Stimulated activated CD8-positive, alpha-beta memory T cell treated with anti-CD3 and anti-CD28 coated beads, Interleukin-12 subunit alpha, Interleukin-12 subunit beta, amount 100 ng/mL, for 1 hour (primary cell): Measurements from ENCODE around the gene BPIFB2.
"Not testable (repeated sequence)": the region's sequence is repeated elsewhere in the genome, so short reads cannot be mapped to it uniquely, and the experiment has no call there.

Source experiments
- DNase-seq: peaks from one replicate; pipeline ENCODE4 v3.0.0-alpha.2; 2020; ENCODE audit warnings: low read depth

Gene BPIFB2

DNA sequence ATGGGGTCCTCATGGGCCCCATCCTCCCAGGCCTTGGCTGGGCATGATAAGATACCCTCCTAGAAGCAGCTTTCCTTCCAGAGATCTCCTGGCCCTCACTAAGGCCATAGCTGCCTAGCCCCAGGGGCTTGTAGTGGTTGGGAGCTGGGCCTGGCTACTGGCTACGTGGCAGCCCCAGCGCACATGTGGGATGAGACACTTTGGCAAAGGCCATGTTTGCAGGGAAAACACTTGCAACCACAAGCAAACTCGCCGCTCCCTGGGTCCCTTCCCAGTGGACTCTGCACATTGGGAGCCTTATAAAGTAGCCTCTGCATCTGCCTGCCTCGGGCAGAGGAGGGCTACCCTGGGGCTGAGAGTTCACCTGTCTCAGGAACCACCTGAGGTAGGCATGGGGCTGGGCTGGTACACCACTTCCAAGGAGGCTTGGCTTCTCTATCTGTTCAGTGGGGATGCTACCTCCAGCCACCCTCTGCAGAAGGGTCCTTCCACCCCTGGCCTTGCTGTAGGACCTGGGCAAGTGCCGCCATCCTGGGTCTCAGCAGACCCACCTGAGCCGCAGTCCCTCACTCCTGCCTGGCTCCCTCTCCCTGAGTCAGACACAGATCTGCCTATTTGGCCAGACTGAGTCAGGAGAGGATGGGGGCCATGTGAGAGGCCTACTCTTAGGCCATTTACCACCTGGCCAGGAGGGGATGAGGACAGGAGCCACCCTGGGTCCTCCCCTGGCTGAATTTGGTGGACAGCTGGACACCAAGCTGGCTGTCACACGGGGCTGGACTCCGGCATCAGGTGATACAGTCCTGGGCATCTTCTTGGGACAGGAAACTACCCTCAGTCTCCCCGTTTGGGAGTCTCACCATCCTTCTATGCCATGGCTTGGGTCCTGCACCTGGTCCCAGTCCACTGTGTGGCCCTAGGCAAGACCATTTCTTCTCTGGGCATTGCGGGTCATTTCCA lies at the start of gene BPIFB2:
Gene BPIFB2, plus strand, starts transcription at position 329 of the 960 bp plus-strand sequence. CDS start 871 bp downstream, outside the sequence.
- no peak for DNase-seq

- DNase-seq: no peak
These were observed 48.9 kb upstream of the BPIFB2 start for GRCh38 chr20:32958574-32958973.

DNA sequence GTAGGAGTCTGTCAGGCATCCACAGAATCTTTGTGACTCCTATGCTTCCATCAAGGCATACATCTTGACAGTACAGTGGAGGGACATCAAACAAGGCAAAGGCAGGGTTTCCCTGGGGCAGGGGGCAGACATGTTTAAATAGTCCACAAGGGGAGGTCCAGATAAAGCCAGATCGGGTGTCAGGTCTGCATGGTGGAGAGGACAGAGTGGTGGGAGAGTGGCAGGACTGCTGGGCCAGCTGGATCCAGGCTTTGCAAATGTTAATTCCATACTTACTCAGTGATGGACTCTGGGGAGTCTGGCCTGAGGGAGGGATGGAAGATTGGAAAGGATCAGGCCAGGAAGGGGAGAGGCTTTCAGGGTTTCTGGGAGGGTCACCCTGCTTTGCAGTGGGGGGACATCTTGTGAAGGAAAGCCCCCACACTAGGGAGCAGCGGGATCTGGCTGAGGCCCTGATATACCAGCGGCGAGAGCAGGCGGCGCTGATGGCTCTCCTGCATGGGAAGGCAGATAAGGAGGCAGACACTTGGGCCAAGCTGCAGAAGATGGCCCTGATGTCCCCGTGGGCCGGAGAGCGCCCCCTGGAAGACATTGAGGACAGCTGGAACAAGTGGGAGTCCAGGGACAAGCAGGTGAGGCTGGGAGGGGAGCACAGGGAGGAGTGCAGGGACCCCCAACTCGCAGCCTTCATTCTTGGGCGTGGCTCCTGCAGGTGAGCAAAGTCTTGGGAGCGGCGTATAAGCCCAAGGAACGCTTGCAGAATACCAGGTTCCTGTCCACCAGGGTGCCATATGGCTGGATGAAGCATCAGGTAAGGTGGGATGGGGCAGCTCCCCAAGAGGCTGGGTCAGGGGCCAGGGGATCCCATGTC lies 47.9 kb upstream of the BPIFB2 start:
- DNase-seq: no peak

GRCh38 chr20:32960222-32960518 lies 47.3 kb upstream of the BPIFB2 start:
- no peak for DNase-seq

- no peak for DNase-seq
These were observed 46.4 kb upstream of the BPIFB2 start for GRCh38 chr20:32960849-32961731.

DNA sequence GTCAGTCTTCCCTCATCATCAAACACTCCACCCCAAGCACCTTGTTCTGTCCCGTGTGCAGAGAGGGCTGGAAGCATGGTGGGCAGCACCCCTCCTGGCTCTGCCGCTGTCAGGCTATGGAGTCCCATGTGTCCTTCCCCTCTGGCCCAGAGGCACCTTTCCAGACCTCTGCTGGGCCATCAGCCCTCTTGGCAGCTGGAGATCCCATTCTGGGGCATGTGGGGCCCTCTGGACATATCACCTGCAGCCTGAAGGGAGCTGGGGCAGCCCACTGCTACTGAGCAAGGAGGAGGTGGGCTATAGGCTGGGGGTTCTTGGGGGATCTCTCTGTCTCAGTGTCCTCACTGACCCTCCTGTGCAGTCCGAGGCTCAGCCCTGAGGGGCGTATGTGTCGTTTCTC lies 45.5 kb upstream of the BPIFB2 start:
- no peak for DNase-seq

DNA sequence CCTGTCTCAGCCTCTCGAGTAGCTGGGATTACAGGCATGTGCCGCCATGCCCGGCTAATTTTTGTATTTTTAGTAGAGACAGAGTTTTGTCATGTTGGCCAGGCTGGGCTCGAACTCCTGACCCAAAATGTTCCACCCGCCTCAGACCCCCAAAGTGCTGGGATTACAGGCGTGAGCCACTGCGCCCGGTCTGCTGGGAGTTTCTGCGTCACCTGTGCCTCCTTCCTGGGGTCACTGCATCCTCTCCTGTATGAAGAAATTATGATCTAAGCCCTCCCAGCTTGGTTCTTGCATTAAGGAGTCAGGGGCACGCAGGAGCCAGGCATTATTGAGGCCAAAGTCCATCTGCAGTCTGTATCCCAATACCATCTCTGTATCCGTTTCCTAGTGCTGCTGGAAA lies 44.9 kb upstream of the BPIFB2 start:
- not testable (repeated sequence) for DNase-seq

- DNase-seq: no peak
These were observed 44.3 kb upstream of the BPIFB2 start for GRCh38 chr20:32963176-32963575.

GRCh38 chr20:32964575-32964974 lies 42.9 kb upstream of the BPIFB2 start:
- no peak for DNase-seq

DNA sequence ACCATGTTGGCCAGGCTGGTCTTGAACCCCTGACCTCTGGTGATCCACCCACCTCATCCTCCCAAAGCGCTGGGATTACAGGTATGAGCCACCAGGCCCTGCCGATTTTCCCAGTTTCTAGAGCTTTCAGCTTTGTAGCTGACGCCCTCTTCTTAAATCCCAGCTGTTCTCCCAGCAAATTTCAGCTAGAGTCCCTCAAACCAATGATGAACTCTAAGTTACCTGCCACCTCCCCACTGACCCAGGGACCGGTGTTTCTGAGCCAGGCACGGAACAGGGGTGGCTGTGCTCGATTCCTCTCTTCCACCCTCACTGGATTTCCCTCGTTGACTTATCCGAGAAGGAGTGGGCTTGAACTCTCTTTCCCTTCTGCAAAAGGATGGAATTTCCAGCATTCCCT lies 42.4 kb upstream of the BPIFB2 start:
- DNase-seq: no peak

DNA sequence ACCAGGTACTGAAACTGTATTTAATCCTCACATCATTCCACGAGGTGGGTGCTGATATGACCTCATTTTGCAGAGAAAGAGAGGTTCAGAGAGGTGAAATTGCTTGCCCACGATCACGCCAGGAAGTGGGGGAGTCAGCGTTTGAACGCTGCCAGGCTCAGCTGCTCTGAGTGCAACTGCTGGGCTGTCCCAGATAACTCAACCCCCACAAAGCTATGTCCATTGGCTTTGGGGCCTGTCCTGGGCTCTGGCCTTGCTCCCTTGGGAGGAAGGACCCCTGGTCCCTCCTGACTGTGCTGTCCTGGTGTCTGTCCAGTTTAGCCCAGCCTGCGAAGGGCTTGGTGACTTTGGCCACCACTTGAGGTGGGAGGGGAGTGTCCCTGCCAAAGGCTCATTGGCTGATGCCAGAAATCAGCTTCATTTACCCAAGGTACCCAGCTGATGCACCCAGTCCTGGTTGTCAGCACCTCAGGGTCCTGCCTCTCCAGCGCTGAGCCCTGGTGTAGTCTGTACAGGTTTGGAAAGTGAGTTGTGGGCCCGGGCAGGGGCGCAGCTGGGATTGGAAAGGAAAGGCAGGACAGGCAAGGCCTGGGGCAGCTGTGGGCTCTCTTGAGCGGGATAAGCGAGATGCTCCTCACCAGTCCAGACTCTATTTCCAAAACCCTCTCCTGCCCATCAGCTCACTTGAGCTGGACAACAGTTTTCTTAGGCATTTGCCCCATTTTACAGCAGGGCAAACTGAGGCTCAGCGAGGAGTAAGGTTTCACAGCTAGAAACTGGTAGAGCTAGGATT lies 41.7 kb upstream of the BPIFB2 start:
- DNase-seq: no peak

- DNase-seq: no peak
These were observed 41.1 kb upstream of the BPIFB2 start for GRCh38 chr20:32966382-32966781.

GRCh38 chr20:32966881-32967781 lies 40.4 kb upstream of the BPIFB2 start:
- no peak for DNase-seq

DNA sequence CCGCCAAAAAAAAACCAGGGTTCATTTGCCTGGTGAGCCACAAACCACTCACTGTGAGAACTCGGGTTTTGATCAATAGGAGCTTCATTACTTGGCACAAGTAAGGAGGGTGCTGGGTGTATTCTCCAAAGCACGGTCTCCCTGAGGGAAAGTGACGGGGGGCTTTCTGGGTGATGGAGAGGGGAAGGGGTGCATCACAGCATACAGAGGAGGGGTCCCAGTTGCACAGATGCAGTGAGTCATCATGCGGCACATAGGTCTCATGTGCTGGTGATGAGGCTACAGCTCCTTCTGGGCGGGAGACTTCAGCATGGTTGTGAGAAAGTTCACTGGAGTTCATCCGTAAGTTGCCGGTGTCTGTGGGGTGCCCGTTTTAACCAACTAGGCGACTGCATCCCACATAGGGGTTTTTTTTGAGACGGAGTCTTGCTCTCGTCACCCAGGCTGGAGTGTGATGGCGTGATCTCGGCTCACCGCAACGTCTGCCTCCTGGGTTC lies 39.5 kb upstream of the BPIFB2 start:
- no peak for DNase-seq

- DNase-seq: no peak
These were observed 38.8 kb upstream of the BPIFB2 start for GRCh38 chr20:32968478-32969241.

GRCh38 chr20:32969356-32970114 lies 38.0 kb upstream of the BPIFB2 start:
- no peak for DNase-seq

DNA sequence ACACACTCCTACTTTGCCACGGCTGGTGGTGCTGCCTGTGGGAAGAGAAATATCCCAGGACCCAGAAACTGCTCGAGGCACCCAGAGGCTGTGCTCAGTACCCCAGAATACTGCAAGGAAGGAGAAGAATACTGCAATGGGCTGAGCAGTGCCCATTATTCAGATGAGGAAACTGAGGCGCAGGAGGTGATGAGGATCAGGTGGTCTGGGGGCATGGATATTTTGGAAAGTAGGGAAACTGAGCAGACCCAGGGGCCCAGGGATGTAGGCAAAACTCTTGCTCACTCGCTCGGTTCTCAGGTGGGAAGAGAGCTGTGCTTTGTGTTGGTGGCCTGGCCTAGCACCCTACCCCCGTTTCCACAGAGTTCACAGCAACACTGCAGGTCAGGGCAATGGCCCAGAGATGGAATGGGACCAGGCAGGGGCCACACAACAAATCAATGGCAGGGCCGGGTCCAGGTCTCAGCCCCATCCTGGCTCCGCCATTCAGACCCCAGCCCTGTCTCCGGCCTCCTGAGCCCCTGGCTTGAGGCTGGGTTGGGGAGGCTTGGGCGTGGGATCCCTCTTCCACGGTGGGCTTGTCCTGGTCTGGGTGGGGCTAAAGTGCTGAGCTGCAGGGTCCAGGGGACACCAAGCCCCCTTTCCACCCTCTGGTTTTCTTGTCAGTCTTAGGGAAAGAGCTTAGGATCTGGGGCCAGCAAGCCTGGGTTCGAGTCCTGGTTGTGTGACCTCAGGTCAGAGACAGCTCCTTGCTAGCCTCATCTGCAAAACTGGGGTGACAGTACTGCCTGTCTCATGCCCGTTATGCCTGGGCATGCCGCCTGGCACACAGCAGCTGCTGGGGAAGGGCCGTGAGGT lies 37.2 kb upstream of the BPIFB2 start:
- DNase-seq: no peak

DNA sequence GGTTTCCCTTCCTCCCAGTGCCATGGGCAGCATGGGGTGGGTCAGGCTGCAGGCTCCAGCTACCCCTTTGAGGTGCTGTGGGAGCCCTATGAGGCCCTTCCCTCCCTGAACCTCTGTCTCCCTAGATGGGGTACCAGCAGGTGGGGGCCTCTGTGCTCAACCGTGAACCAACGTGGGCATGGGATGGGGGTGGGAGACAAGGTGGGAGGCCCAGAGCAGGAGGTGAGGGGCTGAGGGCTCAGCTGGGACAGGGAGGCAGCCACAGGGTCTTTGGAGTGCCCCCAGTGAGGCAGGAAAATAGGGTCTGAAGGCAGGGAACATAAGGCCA lies 36.6 kb upstream of the BPIFB2 start:
- no peak for DNase-seq
